Measurements from ENCODE around the gene LHFPL3. TPM values are rescaled to one million over a fixed set of nuclear protein-coding genes. Genes with fewer than 3 reads are reported as not detected.
A peak's percentile ranks its signal among the peaks of the same experiment; 100 is the strongest.

The LHFPL3 gene
- total RNA-seq, 4 donors from 2014 or later, result 0.83 TPM; not detected in 3

DNA sequence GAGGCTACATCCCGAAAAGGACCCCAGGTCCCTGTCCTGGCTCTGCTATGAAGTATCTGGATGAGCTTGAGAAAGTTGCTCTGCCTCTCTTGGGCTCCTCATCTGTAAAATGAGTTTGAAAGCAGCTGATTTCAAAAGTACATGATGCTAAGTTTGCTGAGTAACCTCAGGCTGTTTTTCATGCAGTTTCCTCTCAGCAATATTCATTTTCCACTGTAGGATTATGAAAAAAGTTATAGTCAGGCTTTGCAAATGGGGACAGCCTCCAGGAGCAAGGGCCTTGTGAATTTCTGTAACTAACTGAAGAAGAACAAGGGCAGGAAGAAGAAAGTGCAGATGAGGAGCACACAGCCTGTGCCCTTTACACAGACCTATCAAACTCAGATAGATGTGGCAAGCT lies 518.3 kb downstream of the LHFPL3 start:
- intact Hi-C loops (cut with DNase I; ENCODE audit: low total_unique reads), result no loop called here
- Histone ChIP-seq H3K4me1 (no peaks in the 10 kb centered on the region), H3K9me3 (no peaks in the 10 kb centered on the region), H3K4me3 (no peak overlapping the region), H3K27ac (no peak overlapping the region), H3K27me3 (no peaks in the 10 kb centered on the region), H3K36me3 (no peaks in the 10 kb centered on the region)
- no peak for DNase-seq
- TF ChIP-seq, protein P1, sequence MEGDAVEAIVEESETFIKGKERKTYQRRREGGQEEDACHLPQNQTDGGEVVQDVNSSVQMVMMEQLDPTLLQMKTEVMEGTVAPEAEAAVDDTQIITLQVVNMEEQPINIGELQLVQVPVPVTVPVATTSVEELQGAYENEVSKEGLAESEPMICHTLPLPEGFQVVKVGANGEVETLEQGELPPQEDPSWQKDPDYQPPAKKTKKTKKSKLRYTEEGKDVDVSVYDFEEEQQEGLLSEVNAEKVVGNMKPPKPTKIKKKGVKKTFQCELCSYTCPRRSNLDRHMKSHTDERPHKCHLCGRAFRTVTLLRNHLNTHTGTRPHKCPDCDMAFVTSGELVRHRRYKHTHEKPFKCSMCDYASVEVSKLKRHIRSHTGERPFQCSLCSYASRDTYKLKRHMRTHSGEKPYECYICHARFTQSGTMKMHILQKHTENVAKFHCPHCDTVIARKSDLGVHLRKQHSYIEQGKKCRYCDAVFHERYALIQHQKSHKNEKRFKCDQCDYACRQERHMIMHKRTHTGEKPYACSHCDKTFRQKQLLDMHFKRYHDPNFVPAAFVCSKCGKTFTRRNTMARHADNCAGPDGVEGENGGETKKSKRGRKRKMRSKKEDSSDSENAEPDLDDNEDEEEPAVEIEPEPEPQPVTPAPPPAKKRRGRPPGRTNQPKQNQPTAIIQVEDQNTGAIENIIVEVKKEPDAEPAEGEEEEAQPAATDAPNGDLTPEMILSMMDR (IDR thresholded peaks at IDR 0.05), result no peak
- no peak for TF ChIP-seq POLR2A (IDR thresholded peaks at IDR 0.05)

DNA sequence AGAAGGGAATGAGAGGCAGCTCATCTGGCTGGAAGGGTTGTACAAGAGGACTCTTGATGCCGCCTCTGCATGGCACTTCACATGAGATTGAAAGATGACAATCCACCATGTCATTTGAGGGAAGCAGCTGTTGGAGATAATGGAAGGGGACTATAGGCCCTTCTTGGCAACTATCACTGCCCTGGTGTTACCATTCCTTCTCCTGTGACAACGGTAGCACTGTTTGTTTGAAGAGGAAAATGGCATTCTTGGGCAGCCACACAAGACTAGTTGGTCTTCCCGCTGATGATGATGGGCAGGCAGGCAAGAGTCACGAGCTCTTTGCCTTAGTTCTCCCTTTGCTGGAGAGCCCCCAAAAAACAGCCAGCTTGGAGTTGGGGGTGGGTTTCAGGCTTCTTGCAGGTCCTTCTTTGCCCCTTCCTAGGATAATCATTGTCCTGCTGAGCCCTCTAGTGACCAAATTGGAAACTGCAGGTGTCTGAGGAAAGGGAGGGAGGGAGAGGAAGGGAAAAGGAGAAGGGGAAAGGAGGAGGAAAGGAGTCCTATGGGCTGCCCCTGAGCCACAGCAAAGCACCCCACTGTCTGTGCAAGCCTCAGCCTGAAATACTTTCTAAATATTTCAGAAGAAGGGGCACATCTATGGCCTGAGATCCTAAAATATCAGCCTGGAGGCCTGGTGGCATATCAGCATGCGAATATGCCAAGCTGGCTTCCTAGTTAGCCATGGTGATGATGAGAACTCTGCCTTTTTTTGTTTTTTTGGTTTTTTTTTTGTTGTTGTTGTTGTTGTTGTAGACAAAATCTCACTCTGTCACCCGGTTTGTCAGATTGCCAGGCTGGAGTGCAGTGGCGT lies 520.0 kb downstream of the LHFPL3 start:
- no peak for TF ChIP-seq POLR2A (IDR thresholded peaks at IDR 0.05)
- TF ChIP-seq, protein P1 (IDR thresholded peaks at IDR 0.05), result peak; percentile 69 to 78 (median 74)
- H3K27ac ChIP-seq, result no peak overlapping the region
- H3K4me3 ChIP-seq, result no peak overlapping the region
- no peaks in the 10 kb centered on the region for H3K9me3 ChIP-seq
- DNase-seq, result peak; percentile 29 to 31
- no peaks in the 10 kb centered on the region for H3K4me1 ChIP-seq
- intact Hi-C loops (cut with DNase I; ENCODE audit: low total_unique reads), result no loop called here
- no peaks in the 10 kb centered on the region for H3K36me3 ChIP-seq
- H3K27me3 ChIP-seq, result no peaks in the 10 kb centered on the region

DNA sequence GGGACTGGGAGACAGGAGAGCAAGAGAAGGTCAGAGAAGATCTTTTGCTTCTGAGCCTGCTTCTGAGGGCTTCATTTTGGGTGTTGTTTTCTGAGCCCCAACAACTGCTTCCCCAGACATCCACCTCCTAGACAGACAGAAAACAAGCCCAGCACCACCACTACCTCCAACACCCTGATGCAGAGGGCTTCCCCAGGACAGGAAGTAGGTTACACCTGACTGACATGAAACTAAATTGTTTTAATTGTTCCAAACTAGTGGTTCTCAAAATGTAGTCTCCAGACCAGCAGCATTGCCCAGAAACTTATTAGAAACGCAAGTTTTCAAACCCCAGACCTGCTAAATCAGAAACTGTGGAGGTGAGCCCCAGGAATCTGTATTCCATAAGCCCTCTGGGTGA lies 522.0 kb downstream of the LHFPL3 start:
- Histone ChIP-seq H3K36me3 (no peaks in the 10 kb centered on the region), H3K27me3 (no peaks in the 10 kb centered on the region), H3K27ac (no peak overlapping the region), H3K4me3 (no peak overlapping the region), H3K9me3 (no peaks in the 10 kb centered on the region), H3K4me1 (no peaks in the 10 kb centered on the region)
- intact Hi-C loops (cut with DNase I; ENCODE audit: low total_unique reads), result no loop called here
- TF ChIP-seq, protein P1 (IDR thresholded peaks at IDR 0.05), result no peak
- no peak for TF ChIP-seq POLR2A (IDR thresholded peaks at IDR 0.05)
- no peak for DNase-seq

DNA sequence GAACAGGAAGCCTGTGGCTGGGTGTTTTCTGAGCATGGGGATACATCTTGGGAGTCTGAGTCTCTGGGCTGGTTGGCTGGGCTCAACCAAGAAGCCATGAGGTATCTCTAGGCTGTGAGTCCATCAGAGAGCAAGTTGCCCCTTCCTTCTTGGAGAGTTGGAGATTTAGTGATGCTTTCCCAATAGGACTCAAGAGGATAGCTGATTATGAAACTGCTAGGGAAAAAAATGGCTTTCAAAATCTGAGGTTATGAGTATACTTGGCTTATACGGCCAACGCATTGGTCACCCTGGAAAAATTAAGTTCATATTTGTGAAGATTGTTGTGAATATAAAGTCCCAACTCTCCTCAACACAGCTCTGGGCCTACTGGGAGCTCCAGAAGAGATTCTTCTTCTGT lies 522.9 kb downstream of the LHFPL3 start:
- DNase-seq, result no peak
- Histone ChIP-seq H3K27me3 (no peaks in the 10 kb centered on the region), H3K4me1 (no peaks in the 10 kb centered on the region), H3K9me3 (no peaks in the 10 kb centered on the region), H3K4me3 (no peak overlapping the region), H3K27ac (no peak overlapping the region), H3K36me3 (no peaks in the 10 kb centered on the region)
- intact Hi-C loops (cut with DNase I; ENCODE audit: low total_unique reads), result no loop called here
- no peak for TF ChIP-seq POLR2A (IDR thresholded peaks at IDR 0.05)
- TF ChIP-seq, protein P1 (IDR thresholded peaks at IDR 0.05), result no peak

DNA sequence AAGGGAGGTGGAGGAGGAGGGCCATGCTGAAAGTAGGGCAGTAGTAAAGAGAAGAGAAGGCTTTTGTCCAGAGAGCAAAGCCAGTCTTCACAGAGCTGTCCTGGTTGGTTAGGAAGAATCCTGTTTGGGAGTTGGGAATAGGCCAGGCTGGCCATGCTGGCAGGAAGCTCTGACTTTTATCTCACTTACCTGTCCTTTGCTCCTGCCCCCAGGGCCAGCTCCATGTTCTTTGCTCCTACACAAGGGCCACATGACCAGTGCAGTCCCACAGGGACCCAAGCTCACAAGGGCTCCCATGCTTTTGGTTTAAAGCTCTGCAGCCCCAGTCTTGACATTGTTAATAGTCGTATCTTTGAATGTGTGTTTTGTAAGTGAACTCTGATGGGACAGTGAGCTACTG lies 524.0 kb downstream of the LHFPL3 start:
- no peak for TF ChIP-seq POLR2A (IDR thresholded peaks at IDR 0.05)
- TF ChIP-seq, protein P1 (IDR thresholded peaks at IDR 0.05), result no peak
- no peak overlapping the region for H3K4me3 ChIP-seq
- no peaks in the 10 kb centered on the region for H3K4me1 ChIP-seq
- intact Hi-C loops (cut with DNase I; ENCODE audit: low total_unique reads), result no loop called here
- DNase-seq, result no peak
- H3K36me3 ChIP-seq, result no peaks in the 10 kb centered on the region
- H3K27me3 ChIP-seq, result no peaks in the 10 kb centered on the region
- H3K9me3 ChIP-seq, result no peaks in the 10 kb centered on the region
- no peak overlapping the region for H3K27ac ChIP-seq
